Keratinocyte (primary cell): ENCODE data around the gene TTLL8. TPM values are rescaled to one million over a fixed set of nuclear protein-coding genes. Genes with fewer than 3 reads are reported as not detected.

Source experiments
- DNase-seq: peaks from one replicate; pipeline ENCODE4 v3.0.0-alpha.2; 2011; ENCODE audit warnings: low read depth, missing footprints, low spot score
- FAIRE-seq: peaks from 2 replicates; lab custom pipeline; 2011; peaks lifted over from hg19 to GRCh38; lab: Jason Lieb, UNC
- H2AFZ ChIP-seq: 2 replicates; pipeline ENCODE4 v1.6.0; 2012; ENCODE audit warnings: low read length, control low read depth, inconsistent platforms; ENCODE audit not compliant: control insufficient read depth
- H3K27ac ChIP-seq: 2 replicates; pipeline ENCODE4 v1.5.1; 2011; ENCODE audit warnings: low read length; ENCODE audit not compliant: control insufficient read depth, insufficient read depth
- H3K27me3 ChIP-seq: 3 replicates; pipeline ENCODE4 v1.6.0; 2011; ENCODE audit warnings: low read length; ENCODE audit not compliant: control insufficient read depth, insufficient read depth; ENCODE audit errors: extremely low read depth
- H3K36me3 ChIP-seq, 2 experiments: 2 replicates in 1 of 2; 3 replicates in 1 of 2; pipeline ENCODE4 v1.5.1; 2011; ENCODE audit warnings: low read length in 2 of 2, mild to moderate bottlenecking in 1 of 2; ENCODE audit not compliant: control insufficient read depth in 2 of 2, insufficient read depth in 2 of 2; ENCODE audit errors: extremely low read depth in 1 of 2
- H3K4me1 ChIP-seq: 3 replicates; pipeline ENCODE4 v1.5.1; 2011; ENCODE audit warnings: low read length; ENCODE audit not compliant: control insufficient read depth, insufficient read depth; ENCODE audit errors: extremely low read depth
- H3K4me2 ChIP-seq: 3 replicates; pipeline ENCODE4 v1.6.0; 2011; ENCODE audit warnings: low read depth, low read length; ENCODE audit not compliant: control insufficient read depth, insufficient read depth; ENCODE audit errors: extremely low read depth
- H3K4me3 ChIP-seq, 3 experiments: fragments of 200-600 bp in 1 of 3; sonication (generic) in 1 of 3; 2 replicates in 2 of 3; 3 replicates in 1 of 3; pipeline ENCODE4 v1.5.1; 2011 to 2016; ENCODE audit warnings: low read length in 3 of 3, mild to moderate bottlenecking in 3 of 3, control low read depth in 2 of 3, inconsistent platforms in 1 of 3, low read depth in 1 of 3, mixed read lengths in 1 of 3, mixed run types in 1 of 3, moderate library complexity in 1 of 3; ENCODE audit not compliant: control insufficient read depth in 2 of 3, insufficient read depth in 2 of 3; ENCODE audit errors: extremely low read depth in 1 of 3
- H3K79me2 ChIP-seq: 2 replicates; pipeline ENCODE4 v1.6.0; 2012; ENCODE audit warnings: low read length; ENCODE audit not compliant: control insufficient read depth, insufficient read depth
- H3K9ac ChIP-seq: 3 replicates; pipeline ENCODE4 v1.6.0; 2011; ENCODE audit warnings: low read length; ENCODE audit not compliant: control insufficient read depth, insufficient read depth; ENCODE audit errors: extremely low read depth
- H3K9me1 ChIP-seq: 3 replicates; pipeline ENCODE4 v1.6.0; 2011; ENCODE audit warnings: low read length; ENCODE audit not compliant: control insufficient read depth, insufficient read depth; ENCODE audit errors: extremely low read depth
- H3K9me3 ChIP-seq: 2 replicates; pipeline ENCODE4 v1.5.1; 2012; ENCODE audit warnings: low read depth, low read length; ENCODE audit not compliant: control insufficient read depth
- H4K20me1 ChIP-seq: 3 replicates; pipeline ENCODE4 v1.6.0; 2011; ENCODE audit warnings: low read length; ENCODE audit not compliant: control insufficient read depth, insufficient read depth; ENCODE audit errors: extremely low read depth
- EZH2 ChIP-seq: IDR thresholded peaks from one replicate; pipeline ENCODE4 v1.6.1; 2012; ENCODE audit warnings: inconsistent platforms, mild to moderate bottlenecking, low read length, moderate library complexity
- dilution Hi-C: fragments of 300-500 bp; cut with MboI; formaldehyde crosslinking; loops from one replicate; pipeline ENCODE4 v1.7.0; 2020; ENCODE audit warnings: low sequenced_read_pairs; ENCODE audit not compliant: extremely low pct_ligation_motif_present
- polyA plus RNA-seq, 5 experiments: library from polyadenylated mRNA; depleted of rRNA in 3 of 5; stranded (reverse) in 3 of 5; stranded (forward) in 1 of 5; unstranded in 1 of 5; fragments of >200 nt; gene quantifications; 1 replicate in 1 of 5; 2 replicates in 3 of 5; 3 replicates in 1 of 5; pipeline versions ENCODE4 v1.2.1 to v1.2.3, GENCODE V29; 2011 to 2012; ENCODE audit warnings: missing spikeins in 2 of 5, low read depth in 1 of 5, low replicate concordance in 1 of 5
- TF ChIP-seq, protein P1 (sequence below), 3 experiments: IDR thresholded peaks in 1 of 3; conservative IDR thresholded peaks in 1 of 3; optimal IDR thresholded peaks in 1 of 3; 2 replicates in 2 of 3; 3 replicates in 1 of 3; pipeline versions ENCODE3 to v1.5.1; 2011; ENCODE audit warnings: low read length in 3 of 3, mild to moderate bottlenecking in 3 of 3, moderate library complexity in 2 of 3, control low read depth in 1 of 3, inconsistent platforms in 1 of 3; ENCODE audit not compliant: insufficient read depth in 2 of 3; ENCODE audit errors: extremely low read depth in 1 of 3

The TTLL8 gene
- polyA plus RNA-seq, 1 donor (not counting 4 experiments of a cell fraction or from before 2014, with no cell fraction given), result not detected

GRCh38 chr22:49973018-49973961, 84.8 kb downstream of the TTLL8 start:
- Histone ChIP-seq H3K27ac (no peak overlapping the region), H2AFZ (no peak overlapping the region), H3K9me1 (no peaks in the 10 kb centered on the region), H3K9ac (no peak overlapping the region), H3K9me3 (no peaks in the 10 kb centered on the region), H3K4me2 (no peak overlapping the region), H3K4me3 (no peak overlapping the region), H3K4me1 (peaks cover 15% of the 10 kb centered on the region), H3K27me3 (no peaks in the 10 kb centered on the region), H4K20me1 (no peaks in the 10 kb centered on the region), H3K79me2 (no peaks in the 10 kb centered on the region), H3K36me3 (no peaks in the 10 kb centered on the region)
- dilution Hi-C loops, result no loop called here
- TF ChIP-seq, protein P1, sequence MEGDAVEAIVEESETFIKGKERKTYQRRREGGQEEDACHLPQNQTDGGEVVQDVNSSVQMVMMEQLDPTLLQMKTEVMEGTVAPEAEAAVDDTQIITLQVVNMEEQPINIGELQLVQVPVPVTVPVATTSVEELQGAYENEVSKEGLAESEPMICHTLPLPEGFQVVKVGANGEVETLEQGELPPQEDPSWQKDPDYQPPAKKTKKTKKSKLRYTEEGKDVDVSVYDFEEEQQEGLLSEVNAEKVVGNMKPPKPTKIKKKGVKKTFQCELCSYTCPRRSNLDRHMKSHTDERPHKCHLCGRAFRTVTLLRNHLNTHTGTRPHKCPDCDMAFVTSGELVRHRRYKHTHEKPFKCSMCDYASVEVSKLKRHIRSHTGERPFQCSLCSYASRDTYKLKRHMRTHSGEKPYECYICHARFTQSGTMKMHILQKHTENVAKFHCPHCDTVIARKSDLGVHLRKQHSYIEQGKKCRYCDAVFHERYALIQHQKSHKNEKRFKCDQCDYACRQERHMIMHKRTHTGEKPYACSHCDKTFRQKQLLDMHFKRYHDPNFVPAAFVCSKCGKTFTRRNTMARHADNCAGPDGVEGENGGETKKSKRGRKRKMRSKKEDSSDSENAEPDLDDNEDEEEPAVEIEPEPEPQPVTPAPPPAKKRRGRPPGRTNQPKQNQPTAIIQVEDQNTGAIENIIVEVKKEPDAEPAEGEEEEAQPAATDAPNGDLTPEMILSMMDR (optimal IDR thresholded peaks at IDR 0.05 in 1 of 3, IDR thresholded peaks at IDR 0.05 in 1 of 3, conservative IDR thresholded peaks at IDR 0.05 in 1 of 3; ENCODE audit: extremely low read depth in 1 of 3, insufficient read depth in 2 of 3, low read length in 3 of 3), result no peak
- DNase-seq (no peak), FAIRE-seq (no peak)

DNA sequence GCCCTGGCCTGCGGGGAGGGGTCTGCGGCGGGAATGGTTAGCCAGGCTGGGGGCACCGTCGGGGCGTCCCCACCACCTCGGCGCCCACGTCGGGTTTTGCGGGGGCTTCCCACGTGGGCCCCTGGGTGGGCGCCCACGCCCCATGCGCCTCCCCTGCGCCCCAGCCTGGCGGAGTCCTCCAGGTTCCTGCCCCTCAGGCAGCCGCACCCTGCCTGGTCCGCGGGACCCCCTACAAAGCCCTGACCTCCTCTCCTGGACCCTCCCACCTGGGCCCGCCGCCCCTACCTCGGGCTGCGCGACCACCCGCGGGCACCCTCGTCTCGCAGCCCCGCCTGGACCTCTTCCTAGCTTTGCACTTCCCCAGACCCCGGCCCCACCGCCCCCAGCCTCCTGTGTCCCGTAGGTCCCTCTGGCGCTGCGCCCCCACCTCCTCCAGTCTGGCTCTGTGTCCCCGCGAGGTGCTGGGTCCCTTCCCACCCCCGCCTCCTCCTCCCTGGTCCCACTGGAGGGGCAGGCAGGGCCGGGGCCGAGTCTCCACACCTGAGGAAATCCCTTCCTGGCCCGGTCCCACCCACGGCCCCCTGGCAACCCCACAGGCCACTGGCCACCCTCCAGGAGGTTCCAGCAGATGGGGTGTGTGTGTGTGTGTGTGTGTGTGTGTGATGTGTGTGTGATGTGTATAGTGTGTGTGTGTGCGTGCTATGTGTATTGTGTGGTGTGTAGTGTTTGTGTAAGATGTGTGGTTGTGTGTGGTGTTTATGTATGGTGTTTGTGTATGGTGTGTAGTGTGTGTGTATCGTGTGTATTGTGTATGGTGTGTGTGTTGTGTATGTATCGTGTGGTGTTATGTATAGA, 85.7 kb downstream of the TTLL8 start:
- H3K4me1 ChIP-seq, result peaks cover 15% of the 10 kb centered on the region
- H3K4me3 ChIP-seq, result no peak overlapping the region
- H3K36me3 ChIP-seq, result no peaks in the 10 kb centered on the region
- H3K9ac ChIP-seq, result no peak overlapping the region
- TF ChIP-seq EZH2, result no peak
- TF ChIP-seq, protein P1 (optimal IDR thresholded peaks at IDR 0.05 in 1 of 3, IDR thresholded peaks at IDR 0.05 in 1 of 3, conservative IDR thresholded peaks at IDR 0.05 in 1 of 3; ENCODE audit: extremely low read depth in 1 of 3, insufficient read depth in 2 of 3, low read length in 3 of 3), result no peak
- dilution Hi-C loops, result no loop called here
- no peaks in the 10 kb centered on the region for H3K9me1 ChIP-seq
- H4K20me1 ChIP-seq, result no peaks in the 10 kb centered on the region
- no peaks in the 10 kb centered on the region for H3K27me3 ChIP-seq
- DNase-seq (no peak), FAIRE-seq (no peak)
- no peaks in the 10 kb centered on the region for H3K9me3 ChIP-seq
- H3K27ac ChIP-seq, result no peak overlapping the region
- no peak overlapping the region for H3K4me2 ChIP-seq
- H3K79me2 ChIP-seq, result no peaks in the 10 kb centered on the region
- no peak overlapping the region for H2AFZ ChIP-seq
